ENCODE results near the gene NCAM1.

Gene NCAM1

DNA sequence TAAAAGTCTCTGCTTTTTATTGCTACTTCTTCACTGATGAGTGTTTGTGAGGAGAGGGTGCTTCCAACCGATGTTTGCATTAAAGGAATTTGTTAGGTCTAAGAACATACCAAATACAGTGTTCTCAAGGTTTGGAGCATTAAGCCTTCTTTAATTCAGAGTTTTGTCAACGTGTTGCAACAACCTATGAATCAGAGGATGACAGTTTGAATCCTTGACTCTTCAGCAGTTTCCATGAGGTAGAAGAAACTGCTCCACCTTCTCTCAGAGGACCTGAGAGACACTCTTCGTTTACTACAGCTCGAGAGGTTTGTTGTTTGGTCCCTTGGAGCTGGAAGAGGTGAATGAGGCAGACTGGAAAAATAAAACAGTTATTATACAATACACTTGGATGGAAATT is 55.7 kb downstream of the NCAM1 start:
- H3K9ac ChIP-seq: no peak overlapping the region
- no peaks in the 10 kb centered on the region for H3K4me1 ChIP-seq
- H3K9me3 ChIP-seq: no peaks in the 10 kb centered on the region
- no peak overlapping the region for H3K4me2 ChIP-seq
- TF ChIP-seq Cebpa-rat (IDR thresholded peaks at IDR 0.05): no peak
- no peaks in the 10 kb centered on the region for H3K27me3 ChIP-seq
- H3K27ac ChIP-seq: no peak overlapping the region
- no peaks in the 10 kb centered on the region for H3K36me3 ChIP-seq
- H3K4me3 ChIP-seq: no peak overlapping the region
- no peaks in the 10 kb centered on the region for H4K20me1 ChIP-seq

DNA sequence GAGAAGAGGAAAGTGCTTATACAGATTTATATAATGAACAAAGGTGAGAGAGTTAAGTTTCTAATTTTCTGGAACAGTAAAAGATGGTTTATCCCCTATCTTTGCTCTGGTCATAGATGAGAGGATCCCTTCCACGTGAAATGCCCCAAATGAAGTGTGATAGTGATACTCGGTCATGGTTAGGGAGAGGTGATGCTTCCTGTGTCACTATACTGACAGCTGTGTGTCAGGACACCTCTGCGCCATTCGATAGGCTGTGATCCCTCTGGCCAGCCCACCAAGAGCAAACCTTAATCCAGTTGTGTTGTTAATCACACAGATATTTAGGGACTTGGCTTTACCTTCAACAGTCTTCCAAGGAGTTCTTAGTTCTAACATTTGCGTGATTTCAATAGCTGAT is 57.7 kb downstream of the NCAM1 start:
- Histone ChIP-seq H3K9me3 (no peaks in the 10 kb centered on the region), H3K27ac (no peak overlapping the region), H3K27me3 (no peaks in the 10 kb centered on the region), H3K4me1 (no peaks in the 10 kb centered on the region), H4K20me1 (no peaks in the 10 kb centered on the region), H3K9ac (no peak overlapping the region), H3K36me3 (no peaks in the 10 kb centered on the region), H3K4me3 (no peak overlapping the region), H3K4me2 (no peak overlapping the region)
- TF ChIP-seq Cebpa-rat (IDR thresholded peaks at IDR 0.05): no peak

DNA sequence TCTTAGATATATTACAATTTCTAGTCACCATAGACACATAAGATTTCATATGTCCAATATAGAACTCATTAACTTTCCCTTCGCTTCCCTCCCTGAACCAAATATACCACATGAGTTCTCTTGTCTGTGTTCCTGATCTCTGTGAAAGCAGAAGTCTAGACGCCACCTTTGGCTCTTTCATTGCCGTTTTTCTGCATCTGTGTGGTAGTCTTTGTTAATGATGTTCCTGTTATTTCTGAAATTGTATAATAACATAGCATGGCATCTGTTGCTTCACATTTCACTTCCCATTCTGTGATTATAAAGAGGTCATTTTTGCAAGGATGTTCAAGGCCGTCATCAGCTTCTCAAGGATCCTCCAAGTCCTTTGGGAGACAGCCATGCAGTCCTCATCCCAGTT is 58.5 kb downstream of the NCAM1 start:
- Histone ChIP-seq H3K9me3 (no peaks in the 10 kb centered on the region), H3K4me2 (no peak overlapping the region), H3K27ac (no peak overlapping the region), H3K27me3 (no peaks in the 10 kb centered on the region), H3K4me3 (no peak overlapping the region), H3K36me3 (no peaks in the 10 kb centered on the region), H3K9ac (no peak overlapping the region), H4K20me1 (no peaks in the 10 kb centered on the region), H3K4me1 (no peaks in the 10 kb centered on the region)
- no peak for TF ChIP-seq Cebpa-rat (IDR thresholded peaks at IDR 0.05)

DNA sequence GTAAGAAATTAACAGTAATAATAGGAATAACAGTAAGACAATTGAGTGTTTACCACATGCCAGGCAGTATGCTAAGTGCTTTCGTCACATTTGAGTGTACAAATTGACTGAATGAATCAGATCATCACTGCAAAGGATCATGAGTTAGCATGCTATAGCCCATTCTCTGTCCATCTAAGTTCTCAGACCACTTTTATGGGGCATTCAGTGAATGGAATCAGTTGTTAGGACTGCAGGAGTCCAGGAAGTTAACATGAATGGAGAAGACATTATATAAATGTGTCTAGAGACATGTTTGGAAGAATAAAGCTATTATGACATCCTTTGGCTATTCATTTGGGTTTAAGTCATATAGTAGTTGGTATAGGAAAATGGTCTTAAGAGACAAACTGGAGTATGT is 59.9 kb downstream of the NCAM1 start:
- Histone ChIP-seq H3K4me1 (no peaks in the 10 kb centered on the region), H3K36me3 (no peaks in the 10 kb centered on the region)

DNA sequence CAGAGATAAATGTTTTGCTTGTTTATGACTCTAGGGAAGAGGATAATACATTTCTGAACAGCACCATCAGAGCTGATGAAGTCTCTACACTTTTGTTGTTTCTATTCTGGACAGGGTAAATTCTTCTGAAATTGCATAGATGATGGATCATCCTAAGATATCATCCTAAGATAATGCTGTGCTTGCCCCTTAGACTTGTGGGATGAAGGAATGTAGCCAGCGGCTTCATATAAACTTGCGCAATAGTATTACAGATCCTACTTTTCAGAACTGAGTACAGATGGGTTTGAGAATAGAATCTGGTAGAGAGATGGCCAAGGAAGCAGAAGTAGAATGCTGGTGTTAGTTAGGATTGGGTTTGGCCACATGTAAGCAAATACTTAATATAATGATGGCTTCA is 61.0 kb downstream of the NCAM1 start:
- Histone ChIP-seq H3K4me2 (no peak overlapping the region), H3K9me3 (no peaks in the 10 kb centered on the region), H4K20me1 (no peaks in the 10 kb centered on the region), H3K4me1 (no peaks in the 10 kb centered on the region), H3K9ac (no peak overlapping the region), H3K27me3 (no peaks in the 10 kb centered on the region), H3K4me3 (no peak overlapping the region), H3K36me3 (no peaks in the 10 kb centered on the region), H3K27ac (no peak overlapping the region)
- TF ChIP-seq Cebpa-rat (IDR thresholded peaks at IDR 0.05): peak; percentile 67; the same call in 1 of the 2 replicates

More for the DNA sequence above, 59.9 kb downstream of the NCAM1 start:
- no peaks in the 10 kb centered on the region for H4K20me1 ChIP-seq
- no peak overlapping the region for H3K27ac ChIP-seq
- H3K9me3 ChIP-seq: no peaks in the 10 kb centered on the region
- H3K4me3 ChIP-seq: no peak overlapping the region
- no peak overlapping the region for H3K9ac ChIP-seq
- H3K4me2 ChIP-seq: no peak overlapping the region
- TF ChIP-seq Cebpa-rat (IDR thresholded peaks at IDR 0.05): no peak
- H3K27me3 ChIP-seq: no peaks in the 10 kb centered on the region

DNA sequence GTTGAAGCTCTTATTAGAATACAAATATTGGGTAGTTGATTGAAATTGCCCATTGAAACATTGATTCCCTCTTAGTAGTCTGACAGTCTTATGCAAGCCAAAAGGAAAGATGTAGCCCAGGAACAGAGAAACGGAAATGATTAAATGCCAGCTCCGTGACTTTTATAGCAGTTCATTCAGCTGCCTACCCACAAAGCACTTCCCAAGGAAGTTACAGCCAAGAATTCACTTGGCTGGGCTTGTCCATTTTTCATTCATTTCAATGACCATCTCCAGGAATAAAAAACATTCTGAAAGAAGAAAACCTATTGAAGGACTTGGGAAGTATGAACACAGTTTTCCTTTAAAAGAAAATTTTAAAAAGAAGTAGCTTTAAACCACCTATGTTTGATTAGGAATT is 62.0 kb downstream of the NCAM1 start:
- H4K20me1 ChIP-seq: no peaks in the 10 kb centered on the region
- no peaks in the 10 kb centered on the region for H3K9me3 ChIP-seq
- no peaks in the 10 kb centered on the region for H3K4me1 ChIP-seq
- H3K4me2 ChIP-seq: no peak overlapping the region
- no peak for TF ChIP-seq Cebpa-rat (IDR thresholded peaks at IDR 0.05)
- H3K9ac ChIP-seq: no peak overlapping the region
- no peak overlapping the region for H3K4me3 ChIP-seq
- H3K27ac ChIP-seq: no peak overlapping the region
- H3K36me3 ChIP-seq: no peaks in the 10 kb centered on the region
- no peaks in the 10 kb centered on the region for H3K27me3 ChIP-seq

DNA sequence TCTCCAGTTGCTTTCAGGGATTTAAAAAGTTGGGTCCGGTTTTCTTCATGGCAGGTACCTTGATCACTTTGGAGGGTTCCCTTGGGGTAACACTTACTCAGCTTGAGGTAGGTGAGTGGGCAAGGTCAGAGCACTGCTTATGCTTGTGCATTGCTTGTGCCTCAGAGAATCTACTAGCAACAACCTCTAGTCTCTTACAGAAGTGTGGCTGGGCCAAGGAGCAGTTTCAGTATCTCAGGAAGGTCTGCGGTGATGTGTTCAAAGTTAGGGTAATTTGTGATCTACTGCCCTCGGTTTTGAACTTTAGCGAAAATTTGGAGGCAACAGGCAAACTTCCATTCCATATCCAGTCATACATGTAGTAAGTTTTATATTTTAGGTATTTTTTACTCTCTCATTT is 62.8 kb downstream of the NCAM1 start:
- Histone ChIP-seq H3K4me2 (no peak overlapping the region), H3K27ac (no peak overlapping the region), H3K27me3 (no peaks in the 10 kb centered on the region), H3K9me3 (no peaks in the 10 kb centered on the region), H3K36me3 (no peaks in the 10 kb centered on the region), H3K4me1 (no peaks in the 10 kb centered on the region), H3K4me3 (no peak overlapping the region), H4K20me1 (no peaks in the 10 kb centered on the region), H3K9ac (no peak overlapping the region)
- no peak for TF ChIP-seq Cebpa-rat (IDR thresholded peaks at IDR 0.05)

DNA sequence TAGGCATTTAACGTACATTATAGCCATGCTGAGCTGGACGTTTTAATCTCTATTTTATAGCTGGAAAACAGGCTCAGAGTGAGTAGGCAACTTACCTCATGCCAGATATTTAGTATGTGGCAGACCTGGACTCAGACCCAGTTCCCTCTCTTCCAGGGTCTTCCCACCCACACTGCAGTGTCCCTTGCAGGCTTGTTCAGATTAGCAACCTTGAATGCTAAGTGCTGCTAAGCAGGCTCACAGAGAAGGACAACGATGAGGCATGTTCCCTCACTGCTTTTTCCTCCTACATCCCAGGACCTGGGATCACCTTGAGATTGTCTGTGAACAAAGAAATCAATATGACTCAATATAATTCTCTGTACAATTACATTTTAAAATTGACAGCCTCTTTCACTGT is 65.6 kb downstream of the NCAM1 start:
- no peak overlapping the region for H3K27ac ChIP-seq
- no peak overlapping the region for H3K4me3 ChIP-seq
- no peaks in the 10 kb centered on the region for H3K36me3 ChIP-seq
- no peak overlapping the region for H3K4me2 ChIP-seq
- H3K9ac ChIP-seq: no peak overlapping the region
- H3K4me1 ChIP-seq: no peaks in the 10 kb centered on the region
- H3K9me3 ChIP-seq: no peaks in the 10 kb centered on the region
- H4K20me1 ChIP-seq: no peaks in the 10 kb centered on the region
- no peak for TF ChIP-seq Cebpa-rat (IDR thresholded peaks at IDR 0.05)
- H3K27me3 ChIP-seq: no peaks in the 10 kb centered on the region

DNA sequence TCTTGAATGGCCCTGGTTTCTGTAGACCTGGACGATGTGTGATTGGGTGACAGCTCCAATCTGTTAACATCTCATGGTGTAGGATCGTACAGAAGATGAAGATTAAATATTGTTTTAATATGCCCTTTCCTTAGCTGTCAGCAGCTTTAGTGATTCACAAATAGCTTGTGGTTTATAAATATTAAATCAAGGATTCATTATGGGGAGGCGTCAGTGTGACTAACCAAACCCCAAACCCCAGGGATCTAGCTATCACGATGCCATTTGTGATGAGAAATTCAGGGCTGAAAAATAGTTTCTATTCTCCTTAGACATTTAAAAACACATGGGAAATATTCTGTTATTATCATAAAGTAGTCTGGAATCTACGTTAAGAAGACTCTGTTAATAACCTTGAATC is 73.4 kb downstream of the NCAM1 start:
- Histone ChIP-seq H4K20me1 (no peaks in the 10 kb centered on the region), H3K27ac (no peak overlapping the region), H3K4me2 (no peak overlapping the region), H3K9me3 (no peaks in the 10 kb centered on the region), H3K36me3 (no peaks in the 10 kb centered on the region), H3K4me1 (no peaks in the 10 kb centered on the region), H3K27me3 (no peaks in the 10 kb centered on the region), H3K9ac (no peak overlapping the region), H3K4me3 (no peak overlapping the region)
- TF ChIP-seq Cebpa-rat (IDR thresholded peaks at IDR 0.05): no peak

DNA sequence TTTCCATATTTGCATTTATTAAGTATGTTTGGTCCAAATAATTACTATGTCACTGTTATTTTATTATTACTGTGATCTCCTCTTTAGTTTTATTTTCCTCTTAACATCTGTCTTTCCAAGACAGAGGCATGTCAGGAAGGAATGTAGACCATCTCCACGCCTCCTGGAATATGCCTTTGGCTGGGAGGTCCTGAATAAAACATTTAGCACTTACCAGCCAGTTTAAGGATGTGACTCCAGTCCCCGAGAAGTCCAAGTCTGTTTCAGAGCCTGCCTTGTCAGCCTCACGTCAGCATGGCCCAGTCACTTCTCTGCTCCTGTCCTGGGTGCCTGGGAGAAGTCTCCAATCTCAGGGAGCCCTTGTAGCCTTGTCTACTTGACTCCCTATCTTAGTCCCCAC is 74.5 kb downstream of the NCAM1 start:
- no peaks in the 10 kb centered on the region for H4K20me1 ChIP-seq
- no peak overlapping the region for H3K4me3 ChIP-seq
- H3K27ac ChIP-seq: no peak overlapping the region
- no peak for TF ChIP-seq Cebpa-rat (IDR thresholded peaks at IDR 0.05)
- H3K9me3 ChIP-seq: no peaks in the 10 kb centered on the region
- H3K4me1 ChIP-seq: no peaks in the 10 kb centered on the region
- no peak overlapping the region for H3K4me2 ChIP-seq
- no peaks in the 10 kb centered on the region for H3K27me3 ChIP-seq
- H3K36me3 ChIP-seq: no peaks in the 10 kb centered on the region
- no peak overlapping the region for H3K9ac ChIP-seq

DNA sequence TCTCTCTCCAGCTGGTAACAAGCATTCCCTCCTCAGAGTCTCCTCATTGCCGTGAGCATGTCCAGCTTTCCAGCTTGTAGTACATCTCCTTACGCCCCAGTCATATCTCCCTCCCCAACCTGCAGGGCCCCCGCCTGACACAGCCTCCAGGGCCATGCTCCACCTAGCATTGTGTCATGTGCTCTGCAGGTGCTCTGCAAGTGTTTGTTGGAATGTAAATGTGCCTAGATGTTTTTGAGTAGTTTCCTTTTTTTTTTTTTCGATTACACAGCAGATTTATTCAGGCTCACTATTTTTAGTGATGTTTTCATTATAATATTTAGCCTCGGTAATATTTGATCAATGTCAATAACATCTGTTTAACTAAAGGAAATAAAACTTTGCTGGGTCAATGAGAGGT is 82.5 kb downstream of the NCAM1 start:
- no peak overlapping the region for H3K4me3 ChIP-seq
- no peaks in the 10 kb centered on the region for H4K20me1 ChIP-seq
- H3K4me2 ChIP-seq: no peak overlapping the region
- no peaks in the 10 kb centered on the region for H3K36me3 ChIP-seq
- no peak for TF ChIP-seq Cebpa-rat (IDR thresholded peaks at IDR 0.05)
- H3K9me3 ChIP-seq: peaks cover 6% of the 10 kb centered on the region; the same call in 1 of the 2 replicates
- H3K27ac ChIP-seq: no peak overlapping the region
- H3K4me1 ChIP-seq: no peaks in the 10 kb centered on the region
- no peak overlapping the region for H3K9ac ChIP-seq
- H3K27me3 ChIP-seq: no peaks in the 10 kb centered on the region
